Activated CD4-positive, alpha-beta T cell treated with anti-CD3 and anti-CD28 coated beads, Interleukin-2, amount 50 U/mL, for 1 hour (primary cell): Measurements from ENCODE around the gene SLC9C1.

ENCODE experiments used
- DNase-seq: peaks from one replicate; pipeline ENCODE4 v3.0.0-alpha.2; 2020

The SLC9C1 gene

DNA sequence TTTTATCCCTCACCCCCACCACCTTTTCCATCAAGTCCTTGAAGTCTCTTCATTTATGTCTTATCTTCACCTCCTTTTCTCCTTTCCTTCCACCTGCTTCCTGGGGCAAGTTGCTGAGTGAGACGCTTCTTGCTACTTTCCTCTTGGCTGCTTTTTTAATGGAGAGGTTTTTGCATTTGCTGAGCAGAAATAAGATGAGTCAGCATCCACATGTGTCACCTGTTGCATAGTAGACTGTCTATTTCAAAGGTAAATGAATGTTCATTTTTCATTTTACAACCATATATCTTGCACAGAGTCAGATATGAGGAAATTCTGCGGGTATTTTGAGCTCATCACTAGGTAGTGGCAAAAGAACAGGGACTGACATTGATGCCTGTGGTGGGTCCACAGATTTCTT is 189.2 kb downstream of the SLC9C1 start:
- DNase-seq: no peak

- DNase-seq: no peak
Measured at GRCh38 chr3:112101916-112102315, 192.1 kb downstream of the SLC9C1 start.

DNA sequence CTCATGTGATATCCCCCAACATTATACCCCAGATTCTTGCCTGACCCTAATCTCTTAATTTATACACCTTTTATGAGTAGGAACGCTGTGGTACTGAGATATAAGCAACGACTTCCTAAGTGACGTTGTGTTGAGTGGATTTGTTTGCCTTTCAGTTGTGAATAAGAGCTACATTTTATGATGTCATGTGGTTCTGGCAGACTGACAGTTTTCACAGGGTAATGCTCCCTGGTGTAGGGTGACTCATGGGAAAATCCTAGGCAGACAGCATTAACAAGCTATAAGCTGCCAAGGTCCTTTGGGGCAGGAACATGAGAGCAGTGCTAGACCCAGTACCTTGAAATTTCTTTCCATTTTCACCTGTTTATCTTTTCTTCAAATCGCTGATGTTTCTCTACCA is 196.6 kb downstream of the SLC9C1 start:
- no peak for DNase-seq

DNA sequence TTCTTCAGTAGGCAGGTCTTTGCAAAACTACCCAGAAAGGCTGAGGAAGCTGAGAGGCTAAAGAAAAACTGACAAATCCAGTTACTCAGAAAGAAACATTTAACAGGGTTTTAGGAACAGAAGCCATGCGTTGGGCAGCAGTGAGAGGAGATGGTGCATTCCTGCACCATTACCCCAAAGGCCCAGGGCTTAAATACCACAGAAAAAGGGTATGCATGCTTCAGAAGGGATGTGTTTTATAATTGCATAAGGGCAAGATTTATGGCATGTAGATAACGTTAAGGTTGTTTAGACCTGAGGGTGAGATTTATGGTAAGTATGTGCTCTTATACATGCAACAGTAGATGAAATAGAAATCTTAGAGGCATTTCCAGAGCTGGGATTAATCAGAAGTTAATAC is 197.8 kb downstream of the SLC9C1 start:
- DNase-seq: no peak

- DNase-seq: no peak
Measured at GRCh38 chr3:112095731-112096130, 198.3 kb downstream of the SLC9C1 start.

DNA sequence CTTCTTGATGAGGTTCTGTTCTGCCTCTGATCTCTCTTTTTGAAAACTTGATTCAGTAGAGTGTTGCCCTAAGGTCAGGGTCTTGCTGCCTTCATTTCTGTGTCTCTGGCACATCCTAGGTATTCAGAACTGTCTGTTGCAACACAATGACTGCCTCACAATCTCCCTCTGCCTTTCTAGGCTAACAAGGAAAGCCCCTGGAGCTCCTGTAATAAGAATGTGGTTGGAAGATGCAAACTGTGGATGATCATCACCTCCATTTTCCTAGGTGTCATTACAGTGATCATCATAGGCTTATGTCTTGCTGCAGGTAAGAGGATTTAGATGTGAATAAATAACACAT is 200.9 kb downstream of the SLC9C1 start:
- no peak for DNase-seq

GRCh38 chr3:112092496-112093179 is 201.4 kb downstream of the SLC9C1 start:
- no peak for DNase-seq

DNA sequence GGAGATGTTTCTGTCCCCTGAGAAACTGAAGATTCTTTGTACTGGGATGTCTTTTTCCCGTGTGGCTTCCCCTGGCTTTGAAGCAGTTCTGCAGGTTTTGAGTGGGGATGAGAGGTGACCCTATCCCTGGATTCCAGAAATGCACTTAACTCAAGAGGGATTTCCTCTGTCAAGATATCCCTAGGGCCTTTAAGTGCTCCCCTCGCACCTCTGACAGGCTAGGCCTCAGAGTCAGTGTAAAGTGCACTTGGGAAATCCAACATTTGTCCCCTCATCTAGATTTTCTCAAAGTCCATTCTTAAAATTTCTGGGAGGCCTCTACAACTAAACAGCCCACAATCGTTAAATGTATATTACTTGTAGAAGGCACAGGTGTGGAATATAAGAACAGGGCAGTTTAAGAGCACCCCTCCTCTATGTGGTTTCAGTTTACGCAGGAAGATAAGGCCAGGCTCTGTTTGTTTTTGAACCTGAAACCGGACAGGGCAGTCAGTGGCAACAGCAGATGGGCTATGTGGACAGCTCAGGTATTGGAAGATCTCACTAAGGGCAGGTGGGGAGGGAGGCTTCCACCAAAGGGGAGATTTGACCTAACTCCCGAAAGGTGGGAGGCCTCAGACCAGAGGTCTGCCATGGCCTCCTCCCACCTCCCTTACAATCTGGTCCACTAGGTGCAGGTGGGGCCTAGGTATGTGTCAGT is 203.0 kb downstream of the SLC9C1 start:
- DNase-seq: no peak
